ENCODE data around the gene SLC25A12. TPM values are rescaled to one million over a fixed set of nuclear protein-coding genes. Genes with fewer than 3 reads are reported as not detected.
A peak's percentile ranks its signal among the peaks of the same experiment; 100 is the strongest.

Gene SLC25A12
- total and polyA plus RNA-seq, 12 donors = 9.2 to 26.0 (median 21.0) TPM

- 0% methylated on average over 30 to 61 of the region's 61 CpGs for WGBS, 4 donors
Observed at GRCh38 chr2:171922230-171923022, 28.4 kb upstream of the SLC25A12 start, which contains the start of gene HAT1. TSS of gene HAT1 (plus strand) at chr2:171922461. CDS start at chr2:171922501, 40 bp downstream.

GRCh38 chr2:171921970-171922229 lies 27.9 kb upstream of the SLC25A12 start:
- Histone ChIP-seq H3K4me1 (replicated peaks in 1 of 2) (peaks cover 9 to 19% of the 10 kb centered on the region in 2 donors), H3K4me3 (peak overlapping the region in 2 of 4 donors; percentile 69 to 71), H3K27ac (peak overlapping the region in 4 of 5 donors; percentile 35 to 96 (median 91)), H3K9me3 (replicated peaks in 1 of 3) (no peaks in the 10 kb centered on the region), H3K27me3 (no peaks in the 10 kb centered on the region), H3K36me3 (replicated peaks in 1 of 2) (peaks cover 0 to 6% of the 10 kb centered on the region in 2 donors)
- WGBS, 4 donors = 9 to 25% (median 15%) methylated on average over 3 to 5 of the region's 5 CpGs
- TF ChIP-seq CTCF (IDR thresholded peaks at IDR 0.05) = no peak
- no peak for TF ChIP-seq POLR2A (IDR thresholded peaks at IDR 0.05)
- intact Hi-C loops (cut with DNase I) = no loop called here
- no peak for DNase-seq

More at GRCh38 chr2:171922230-171923022, 28.4 kb upstream of the SLC25A12 start, which contains the start of gene HAT1:
- H3K27me3 ChIP-seq = no peaks in the 10 kb centered on the region
- H3K4me1 ChIP-seq (replicated peaks in 1 of 2) = peaks cover 9 to 19% of the 10 kb centered on the region in 2 donors
- peak within 1 kb of the TSS; percentile 37 to 74 (median 70) for H3K4me3 ChIP-seq
- H3K9me3 ChIP-seq (replicated peaks in 1 of 3) = no peaks in the 10 kb centered on the region
- DNase-seq = peak; percentile 97 to 99 (median 98)
- intact Hi-C loops (cut with DNase I) = no loop called here
- peaks cover 0 to 6% of the 10 kb centered on the region in 2 donors for H3K36me3 ChIP-seq (replicated peaks in 1 of 2)
- TF ChIP-seq POLR2A (IDR thresholded peaks at IDR 0.05) (peak; percentile 32 to 64), CTCF (IDR thresholded peaks at IDR 0.05) (no peak)
- peak within 1 kb of the TSS; percentile 86 to 96 (median 92) for H3K27ac ChIP-seq

- intact Hi-C loops (cut with DNase I) = no loop called here
- H3K9me3 ChIP-seq (replicated peaks in 1 of 3) = no peaks in the 10 kb centered on the region
- H3K27me3 ChIP-seq = no peaks in the 10 kb centered on the region
- WGBS, 4 donors = 69 to 86% (median 78%) methylated on average over 2 of the region's 2 CpGs
- H3K4me1 ChIP-seq (replicated peaks in 1 of 2) = peaks cover 9 to 17% of the 10 kb centered on the region in 2 donors
- TF ChIP-seq CTCF (IDR thresholded peaks at IDR 0.05) (no peak), POLR2A (IDR thresholded peaks at IDR 0.05) (no peak)
- no peaks in the 10 kb centered on the region for H3K36me3 ChIP-seq (replicated peaks in 1 of 2)
- DNase-seq = no peak
- H3K27ac ChIP-seq = no peak overlapping the region
- H3K4me3 ChIP-seq = no peak overlapping the region
Observed at GRCh38 chr2:171919453-171919852, 25.4 kb upstream of the SLC25A12 start.

- DNase-seq = no peak
- no peak overlapping the region for H3K4me3 ChIP-seq
- H3K4me1 ChIP-seq (replicated peaks in 1 of 2) = no peaks in the 10 kb centered on the region
- intact Hi-C loops (cut with DNase I) = no loop called here
- H3K27me3 ChIP-seq = no peaks in the 10 kb centered on the region
- no peak overlapping the region for H3K27ac ChIP-seq
- TF ChIP-seq CTCF (IDR thresholded peaks at IDR 0.05) (no peak), POLR2A (IDR thresholded peaks at IDR 0.05) (no peak)
- 70 to 79% (median 75%) methylated on average over 3 of the region's 3 CpGs for WGBS, 4 donors
- no peaks in the 10 kb centered on the region for H3K36me3 ChIP-seq (replicated peaks in 1 of 2)
- H3K9me3 ChIP-seq (replicated peaks in 1 of 3) = no peaks in the 10 kb centered on the region
Observed at GRCh38 chr2:171913517-171913916, 19.5 kb upstream of the SLC25A12 start.

Measured in adrenal gland (tissue), 12 donors.